ENCODE data around the gene PCMTD2.

PCMTD2 gene

DNA sequence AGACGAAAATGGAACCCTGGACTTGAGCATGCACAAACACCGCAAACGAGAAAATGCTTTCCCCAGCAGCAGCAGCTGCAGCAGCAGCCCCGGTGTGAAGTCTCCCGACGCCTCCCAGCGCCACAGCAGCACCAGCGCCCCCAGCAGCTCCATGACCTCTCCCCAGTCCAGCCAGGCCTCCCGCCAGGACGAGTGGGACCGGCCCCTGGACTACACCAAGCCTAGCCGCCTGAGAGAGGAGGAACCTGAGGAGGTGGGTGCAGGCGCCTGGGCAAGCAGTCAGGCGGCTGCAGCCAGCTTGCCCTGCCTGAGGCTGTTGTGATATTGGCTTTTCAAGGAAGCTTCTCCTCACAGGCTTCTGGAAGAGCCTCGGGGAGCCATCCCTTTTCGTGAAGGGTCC lies 35.8 kb upstream of the PCMTD2 start:
- no peaks in the 10 kb centered on the region for H3K36me3 ChIP-seq (ENCODE audit: low read depth)
- H3K4me3 ChIP-seq (ENCODE audit: severe bottlenecking), result no peak overlapping the region
- DNase-seq (ENCODE audit: low spot score), result no peak
- ATAC-seq (ENCODE audit: low read depth), result no peak
- H3K27ac ChIP-seq (ENCODE audit: poor library complexity, severe bottlenecking), result no peak overlapping the region
- H3K9me3 ChIP-seq (ENCODE audit: severe bottlenecking), result no peaks in the 10 kb centered on the region
- TF ChIP-seq, protein P1, sequence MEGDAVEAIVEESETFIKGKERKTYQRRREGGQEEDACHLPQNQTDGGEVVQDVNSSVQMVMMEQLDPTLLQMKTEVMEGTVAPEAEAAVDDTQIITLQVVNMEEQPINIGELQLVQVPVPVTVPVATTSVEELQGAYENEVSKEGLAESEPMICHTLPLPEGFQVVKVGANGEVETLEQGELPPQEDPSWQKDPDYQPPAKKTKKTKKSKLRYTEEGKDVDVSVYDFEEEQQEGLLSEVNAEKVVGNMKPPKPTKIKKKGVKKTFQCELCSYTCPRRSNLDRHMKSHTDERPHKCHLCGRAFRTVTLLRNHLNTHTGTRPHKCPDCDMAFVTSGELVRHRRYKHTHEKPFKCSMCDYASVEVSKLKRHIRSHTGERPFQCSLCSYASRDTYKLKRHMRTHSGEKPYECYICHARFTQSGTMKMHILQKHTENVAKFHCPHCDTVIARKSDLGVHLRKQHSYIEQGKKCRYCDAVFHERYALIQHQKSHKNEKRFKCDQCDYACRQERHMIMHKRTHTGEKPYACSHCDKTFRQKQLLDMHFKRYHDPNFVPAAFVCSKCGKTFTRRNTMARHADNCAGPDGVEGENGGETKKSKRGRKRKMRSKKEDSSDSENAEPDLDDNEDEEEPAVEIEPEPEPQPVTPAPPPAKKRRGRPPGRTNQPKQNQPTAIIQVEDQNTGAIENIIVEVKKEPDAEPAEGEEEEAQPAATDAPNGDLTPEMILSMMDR (IDR thresholded peaks at IDR 0.05; ENCODE audit: poor library complexity, severe bottlenecking), result no peak
- H3K4me1 ChIP-seq (ENCODE audit: insufficient read depth, poor library complexity, severe bottlenecking), result peaks cover 25% of the 10 kb centered on the region
- H3K27me3 ChIP-seq (ENCODE audit: insufficient read depth, poor library complexity, severe bottlenecking), result no peaks in the 10 kb centered on the region

GRCh38 chr20:64220420-64220819 lies 35.1 kb upstream of the PCMTD2 start:
- H3K9me3 ChIP-seq (ENCODE audit: severe bottlenecking), result no peaks in the 10 kb centered on the region
- no peak overlapping the region for H3K27ac ChIP-seq (ENCODE audit: poor library complexity, severe bottlenecking)
- H3K36me3 ChIP-seq (ENCODE audit: low read depth), result no peaks in the 10 kb centered on the region
- DNase-seq (ENCODE audit: low spot score) (no peak), ATAC-seq (ENCODE audit: low read depth) (no peak)
- H3K4me1 ChIP-seq (ENCODE audit: insufficient read depth, poor library complexity, severe bottlenecking), result peaks cover 25% of the 10 kb centered on the region
- no peaks in the 10 kb centered on the region for H3K27me3 ChIP-seq (ENCODE audit: insufficient read depth, poor library complexity, severe bottlenecking)
- no peak overlapping the region for H3K4me3 ChIP-seq (ENCODE audit: severe bottlenecking)
- TF ChIP-seq, protein P1 (IDR thresholded peaks at IDR 0.05; ENCODE audit: poor library complexity, severe bottlenecking), result no peak

- no peak overlapping the region for H3K4me3 ChIP-seq (ENCODE audit: severe bottlenecking)
- no peaks in the 10 kb centered on the region for H3K36me3 ChIP-seq (ENCODE audit: low read depth)
- TF ChIP-seq, protein P1 (IDR thresholded peaks at IDR 0.05; ENCODE audit: poor library complexity, severe bottlenecking), result no peak
- DNase-seq (ENCODE audit: low spot score) (no peak), ATAC-seq (ENCODE audit: low read depth) (no peak)
- no peaks in the 10 kb centered on the region for H3K9me3 ChIP-seq (ENCODE audit: severe bottlenecking)
- no peak overlapping the region for H3K27ac ChIP-seq (ENCODE audit: poor library complexity, severe bottlenecking)
- peaks cover 25% of the 10 kb centered on the region for H3K4me1 ChIP-seq (ENCODE audit: insufficient read depth, poor library complexity, severe bottlenecking)
- no peaks in the 10 kb centered on the region for H3K27me3 ChIP-seq (ENCODE audit: insufficient read depth, poor library complexity, severe bottlenecking)
Observed at GRCh38 chr20:64220891-64221527, 34.5 kb upstream of the PCMTD2 start.

GRCh38 chr20:64222291-64222735 lies 33.2 kb upstream of the PCMTD2 start:
- Histone ChIP-seq H3K4me1 (ENCODE audit: insufficient read depth, poor library complexity, severe bottlenecking) (peaks cover 25% of the 10 kb centered on the region), H3K36me3 (ENCODE audit: low read depth) (no peaks in the 10 kb centered on the region), H3K9me3 (ENCODE audit: severe bottlenecking) (no peaks in the 10 kb centered on the region), H3K4me3 (ENCODE audit: severe bottlenecking) (no peak overlapping the region), H3K27me3 (ENCODE audit: insufficient read depth, poor library complexity, severe bottlenecking) (no peaks in the 10 kb centered on the region), H3K27ac (ENCODE audit: poor library complexity, severe bottlenecking) (peak overlapping the region; percentile 50)
- TF ChIP-seq, protein P1 (IDR thresholded peaks at IDR 0.05; ENCODE audit: poor library complexity, severe bottlenecking), result no peak
- peak; percentile 96 for DNase-seq (ENCODE audit: low spot score)
- ATAC-seq (ENCODE audit: low read depth), result peak; percentile 85

DNA sequence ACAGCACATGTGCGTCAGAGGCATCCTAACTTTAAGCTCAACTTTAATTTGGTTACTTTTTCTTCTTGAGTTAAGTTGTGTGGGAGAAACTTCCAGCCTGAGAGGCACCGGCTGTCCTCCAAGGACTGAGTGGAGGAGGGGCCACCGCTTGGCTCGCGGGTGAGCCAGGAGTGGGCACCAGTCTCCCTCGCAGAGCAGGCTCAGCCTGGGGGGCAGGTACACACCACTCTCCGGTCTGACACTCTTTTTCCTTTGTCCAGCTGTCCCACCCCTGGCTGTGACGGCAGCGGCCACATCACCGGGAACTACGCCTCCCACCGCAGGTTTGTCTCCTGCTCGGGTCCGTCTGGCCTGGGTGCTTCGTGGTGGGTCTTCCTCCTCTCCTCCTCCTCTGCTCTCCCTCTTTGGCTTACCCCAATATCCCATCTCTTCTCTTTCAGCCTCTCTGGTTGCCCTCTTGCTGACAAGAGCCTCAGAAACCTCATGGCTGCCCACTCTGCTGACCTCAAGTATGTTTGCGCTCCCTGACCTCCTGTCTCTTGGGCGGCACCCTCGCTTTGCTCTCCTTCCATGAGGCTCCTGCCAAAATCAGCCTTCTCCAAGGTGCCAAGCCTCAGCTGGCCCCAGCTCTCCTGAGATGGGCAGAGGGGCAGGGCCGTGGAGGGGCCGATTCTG lies 32.6 kb upstream of the PCMTD2 start:
- Histone ChIP-seq H3K4me1 (ENCODE audit: insufficient read depth, poor library complexity, severe bottlenecking) (peaks cover 21% of the 10 kb centered on the region), H3K36me3 (ENCODE audit: low read depth) (no peaks in the 10 kb centered on the region), H3K27ac (ENCODE audit: poor library complexity, severe bottlenecking) (peak overlapping the region; percentile 50), H3K4me3 (ENCODE audit: severe bottlenecking) (no peak overlapping the region), H3K9me3 (ENCODE audit: severe bottlenecking) (no peaks in the 10 kb centered on the region), H3K27me3 (ENCODE audit: insufficient read depth, poor library complexity, severe bottlenecking) (no peaks in the 10 kb centered on the region)
- TF ChIP-seq, protein P1 (IDR thresholded peaks at IDR 0.05; ENCODE audit: poor library complexity, severe bottlenecking), result no peak
- DNase-seq (ENCODE audit: low spot score), result no peak
- no peak for ATAC-seq (ENCODE audit: low read depth)

All from RWPE2 (cell line).